GM12878 (cell line): ENCODE results near the gene ETS1. TPM values are rescaled to one million over a fixed set of nuclear protein-coding genes. Genes with fewer than 3 reads are reported as not detected.

Experiments
- ATAC-seq: fragments of 200-7000 bp; cut with Tn5 transposase; 3 replicates; pipeline ENCODE4 v1.9.1; 2020; ENCODE audit warnings: mild to moderate bottlenecking, moderate library complexity
- BruUV-seq: library from RNA; stranded (reverse); fragments of 400-500 nt; replicated peaks from 2 replicates; lab custom pipeline; 2021; lab: Mats Ljungman, UMichigan
- CTCF ChIA-PET: fragments of 300-600 bp; sonication (Branson Sonifier 250); formaldehyde crosslinking; extraction: SDS; loops from one replicate; lab custom pipeline; 2021; ENCODE audit warnings: inconsistent platforms; lab: Yijun Ruan, JAX
- POLR2A ChIA-PET: fragments of 350-600 bp; formaldehyde crosslinking; extraction: SDS; loops from one replicate; lab custom pipeline; 2021; ENCODE audit warnings: inconsistent platforms; lab: Charles Lee
- RAD21 ChIA-PET: fragments of 300-600 bp; sonication (Branson Sonifier 250); formaldehyde crosslinking; loops from one replicate; lab custom pipeline; 2023; ENCODE audit warnings: antibody characterized with exemption; ENCODE audit not compliant: unreplicated experiment; lab: Charles Lee
- SMC1A ChIA-PET: fragments of 300-600 bp; sonication (Branson Sonifier 250); formaldehyde crosslinking; loops from one replicate; lab custom pipeline; 2023; ENCODE audit not compliant: unreplicated experiment, uncharacterized antibody; lab: Charles Lee
- DNase-seq: peaks from one replicate; pipeline ENCODE4 v3.0.0-alpha.2; 2011; ENCODE audit warnings: low read depth, low spot score
- FAIRE-seq: peaks from 3 replicates; lab custom pipeline; 2011; peaks lifted over from hg19 to GRCh38; lab: Jason Lieb, UNC
- H2AFZ ChIP-seq: 2 replicates; pipeline ENCODE4 v1.6.0; 2011; ENCODE audit warnings: low read depth, low read length, control low read depth; ENCODE audit not compliant: control insufficient read depth
- H3K27ac ChIP-seq: 2 replicates; pipeline ENCODE4 v1.5.1; 2011; ENCODE audit warnings: control low read depth; ENCODE audit not compliant: control insufficient read depth, insufficient read depth
- H3K27me3 ChIP-seq, 2 experiments: replicated peaks in 1 of 2; 2 replicates each; pipeline versions ENCODE4 v1.6.0 to v1.6.1; 2011; ENCODE audit warnings: low read length in 1 of 2; ENCODE audit not compliant: control insufficient read depth in 2 of 2, insufficient read depth in 2 of 2
- H3K36me3 ChIP-seq, 2 experiments: 2 replicates each; pipeline ENCODE4 v1.5.1; 2011; ENCODE audit warnings: low read length in 1 of 2; ENCODE audit not compliant: control insufficient read depth in 2 of 2, insufficient read depth in 2 of 2
- H3K4me1 ChIP-seq: 2 replicates; pipeline ENCODE4 v1.6.1; 2011; ENCODE audit warnings: mild to moderate bottlenecking, low read length, moderate library complexity, mixed read lengths; ENCODE audit not compliant: control insufficient read depth, insufficient read depth
- H3K4me2 ChIP-seq: 2 replicates; pipeline ENCODE4 v1.6.0; 2011; ENCODE audit warnings: control low read depth; ENCODE audit not compliant: control insufficient read depth, insufficient read depth
- H3K4me3 ChIP-seq: fragments of 200-600 bp; sonication (generic); 2 replicates; pipeline ENCODE4 v1.5.1; 2016
- H3K79me2 ChIP-seq: 2 replicates; pipeline ENCODE4 v1.6.0; 2011; ENCODE audit warnings: low read length; ENCODE audit not compliant: control insufficient read depth, insufficient read depth
- H3K9ac ChIP-seq: 2 replicates; pipeline ENCODE4 v1.8.0; 2011; ENCODE audit warnings: low read length, control low read depth, mixed read lengths; ENCODE audit not compliant: control insufficient read depth, insufficient read depth
- H3K9me3 ChIP-seq: replicated peaks from 3 replicates; pipeline ENCODE4 v1.5.1; 2011; ENCODE audit warnings: mild to moderate bottlenecking, low read length; ENCODE audit not compliant: control insufficient read depth, insufficient read depth
- H4K20me1 ChIP-seq: 2 replicates; pipeline ENCODE4 v1.6.0; 2011; ENCODE audit not compliant: control insufficient read depth, insufficient read depth
- CHD2 ChIP-seq: IDR thresholded peaks from 2 replicates; pipeline ENCODE4 v1.6.1; 2011; ENCODE audit warnings: low read depth, low read length, improper control_type of control experiment, borderline replicate concordance
- EGR1 ChIP-seq, 2 experiments: IDR thresholded peaks; 1 replicate in 1 of 2; 2 replicates in 1 of 2; pipeline ENCODE4 v1.6.1; 2011 to 2012; ENCODE audit warnings: low read depth in 2 of 2, low read length in 2 of 2, borderline replicate concordance in 1 of 2, mild to moderate bottlenecking in 1 of 2, moderate library complexity in 1 of 2
- KLF5 ChIP-seq: fragments of 450-650 bp; IDR thresholded peaks from 2 replicates; pipeline ENCODE4 v1.6.1; 2014; ENCODE audit warnings: mild to moderate bottlenecking; ENCODE audit not compliant: partially characterized antibody
- MTA3 ChIP-seq: IDR thresholded peaks from 2 replicates; pipeline ENCODE4 v1.6.1; 2012; ENCODE audit warnings: low read length, inconsistent platforms, borderline replicate concordance
- NFIC ChIP-seq: IDR thresholded peaks from 2 replicates; pipeline ENCODE4 v1.6.1; 2012; ENCODE audit warnings: low read depth, mild to moderate bottlenecking, inconsistent platforms, low read length, moderate library complexity
- NFYA ChIP-seq: IDR thresholded peaks from 2 replicates; pipeline ENCODE4 v1.6.1; 2011; ENCODE audit warnings: low read depth, mild to moderate bottlenecking, low read length, improper control_type of control experiment, borderline replicate concordance
- PAX8 ChIP-seq: fragments of 450-650 bp; IDR thresholded peaks from 2 replicates; pipeline ENCODE4 v1.6.1; 2017; ENCODE audit warnings: mild to moderate bottlenecking, moderate library complexity
- RAD51 ChIP-seq: fragments of 450-650 bp; IDR thresholded peaks from 2 replicates; pipeline ENCODE4 v1.6.1; 2016; ENCODE audit warnings: moderate library complexity, mild to moderate bottlenecking, inconsistent platforms
- RUNX3 ChIP-seq: IDR thresholded peaks from 2 replicates; pipeline ENCODE4 v1.6.1; 2012; ENCODE audit warnings: low read length, inconsistent platforms
- SMC3 ChIP-seq: IDR thresholded peaks from 2 replicates; pipeline ENCODE4 v1.6.1; 2011; ENCODE audit warnings: low read length, improper control_type of control experiment, borderline replicate concordance
- ZNF217 ChIP-seq: fragments of 450-650 bp; IDR thresholded peaks from 2 replicates; pipeline ENCODE4 v1.6.1; 2017; ENCODE audit warnings: antibody characterized with exemption, mild to moderate bottlenecking
- ZNF24 ChIP-seq: fragments of 450-650 bp; IDR thresholded peaks from 2 replicates; pipeline ENCODE4 v1.6.1; 2017; ENCODE audit warnings: antibody characterized with exemption, mild to moderate bottlenecking
- WGBS: methylation state at CpG from one replicate; pipeline ENCODE4 v1.1.6; 2016; ENCODE audit warnings: low lambda C conversion rate; ENCODE audit not compliant: insufficient replicate concordance, insufficient coverage; ENCODE audit errors: missing lambda C conversion rate; 5-methylcytosine and 5-hydroxymethylcytosine counted together
- in situ Hi-C: fragments of 300-500 bp; cut with MboI; formaldehyde crosslinking; loops from 9 replicates; pipeline ENCODE4 v1.14.3; 2018; ENCODE audit warnings: mixed read lengths
- intact Hi-C: fragments of 100-400 bp; cut with micrococcal nuclease; formaldehyde crosslinking; loops from one replicate; pipeline ENCODE4 v1.14.2; 2022; ENCODE audit not compliant: unreplicated experiment
- polyA plus RNA-seq, 11 experiments: library from polyadenylated mRNA; depleted of rRNA in 4 of 11; unstranded in 6 of 11; stranded (reverse) in 5 of 11; fragments of >200 nt; fragmentation: Nextera tagmentation in 4 of 11; fragmentation: Illumina TruSeq in 1 of 11; extraction: Ambion mirVana in 4 of 11; extraction: Trizol in 1 of 11; gene quantifications; 1 replicate in 1 of 11; 2 replicates in 10 of 11; pipeline versions ENCODE4 v1.2.1 to v1.2.3, GENCODE V29; 2011 to 2016; ENCODE audit warnings: inconsistent platforms in 2 of 11, missing spikeins in 2 of 11, low read depth in 1 of 11
- total RNA-seq, 4 experiments: library from RNA; depleted of rRNA in 3 of 4; stranded (reverse); fragments of >200 nt in 3 of 4; fragmentation: Illumina TruSeq in 1 of 4; extraction: Trizol in 1 of 4; gene quantifications; 2 replicates each; pipeline versions ENCODE4 v1.2.1 to v1.2.3, GENCODE V29; 2013 to 2021
- TF ChIP-seq, protein P1 (sequence below): IDR thresholded peaks from 2 replicates; pipeline ENCODE4 v1.6.1; 2012; ENCODE audit warnings: improper control_type of control experiment, low read depth, low read length; ENCODE audit not compliant: insufficient replicate concordance
- TF ChIP-seq, protein P2 (sequence below): IDR thresholded peaks from 2 replicates; pipeline ENCODE4 v1.6.1; 2011; ENCODE audit warnings: borderline replicate concordance, low read depth, mild to moderate bottlenecking, moderate library complexity, low read length; ENCODE audit not compliant: insufficient read depth, poor library complexity, severe bottlenecking
- TF ChIP-seq, protein P3 (sequence below): fragments of 450-650 bp; formaldehyde crosslinking; IDR thresholded peaks from 2 replicates; pipeline ENCODE4 v1.4.0; 2022; ENCODE audit warnings: mild to moderate bottlenecking, moderate library complexity

The ETS1 gene
- total and polyA plus RNA-seq, 10 of the 15 experiments (the other 5 are each of a cell fraction or from before 2014, with no cell fraction given) = 12.5 to 112 (median 55.5) TPM

DNA sequence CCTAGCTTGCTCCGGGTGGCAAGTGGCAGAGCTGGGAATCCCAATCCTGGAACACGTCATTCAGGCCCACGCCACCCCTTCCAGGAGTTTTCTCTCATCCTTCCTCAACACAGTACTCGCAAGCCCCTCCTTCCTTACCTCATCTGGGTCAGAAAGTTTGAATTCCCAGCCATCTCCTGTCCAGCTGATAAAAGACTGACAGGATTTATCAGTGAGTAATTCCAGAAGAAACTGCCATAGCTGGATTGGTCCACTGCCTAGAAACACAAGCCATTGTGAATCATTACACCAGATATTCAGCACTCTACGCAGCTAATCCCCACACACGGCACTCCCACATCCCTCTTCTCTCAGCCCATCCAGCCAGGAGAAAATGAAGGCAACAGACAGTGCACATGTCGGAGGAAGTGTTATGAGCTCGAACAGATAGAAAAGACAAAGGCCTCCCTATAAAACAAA lies 124.0 kb downstream of the ETS1 start:
- Histone ChIP-seq H3K4me3 (no peak overlapping the region), H3K4me1 (peaks cover 10% of the 10 kb centered on the region), H4K20me1 (no peaks in the 10 kb centered on the region), H3K4me2 (no peak overlapping the region), H3K27ac (no peak overlapping the region), H3K9me3 (no peaks in the 10 kb centered on the region), H3K79me2 (peaks cover 25% of the 10 kb centered on the region), H3K27me3 (no peaks in the 10 kb centered on the region), H2AFZ (no peak overlapping the region), H3K36me3 (peaks cover 29 to 72% of the 10 kb centered on the region in 2 experiments), H3K9ac (no peak overlapping the region)
- FAIRE-seq = no peak
- BruUV-seq = no TSS peak
- WGBS = 98% methylated on average over 8 of the region's 8 CpGs
- in situ Hi-C loops = loop anchor here (25.0 kb wide), 1 partner anchor 176 kb away; no protein-coding TSS in a partner anchor
- ChIA-PET CTCF (interaction anchor here (0.8 to 1.0 kb wide), 2 partner anchors 14 to 45 kb away, joined by 3 read pairs; no protein-coding TSS in a partner anchor), SMC1A (interaction anchor here (0.7 to 1.0 kb wide), 2 partner anchors 73 to 120 kb away, joined by 3 read pairs; no protein-coding TSS in a partner anchor), RAD21 (no interaction called here), POLR2A (no interaction called here)
- ATAC-seq = no peak
- intact Hi-C loops = no loop called here
- DNase-seq = no peak
- TF ChIP-seq KLF5 (no peak), NFYA (no peak), MTA3 (no peak), ZNF24 (no peak), NFIC (no peak), RAD51 (no peak), PAX8 (no peak), RUNX3 (no peak), CHD2 (no peak), EGR1 (IDR thresholded peaks at IDR 0.05; ENCODE audit: borderline replicate concordance in 1 of 2, low read depth in 2 of 2, low read length in 2 of 2) (no peak), ZNF217 (no peak), SMC3 (no peak)
- TF ChIP-seq, protein P1, sequence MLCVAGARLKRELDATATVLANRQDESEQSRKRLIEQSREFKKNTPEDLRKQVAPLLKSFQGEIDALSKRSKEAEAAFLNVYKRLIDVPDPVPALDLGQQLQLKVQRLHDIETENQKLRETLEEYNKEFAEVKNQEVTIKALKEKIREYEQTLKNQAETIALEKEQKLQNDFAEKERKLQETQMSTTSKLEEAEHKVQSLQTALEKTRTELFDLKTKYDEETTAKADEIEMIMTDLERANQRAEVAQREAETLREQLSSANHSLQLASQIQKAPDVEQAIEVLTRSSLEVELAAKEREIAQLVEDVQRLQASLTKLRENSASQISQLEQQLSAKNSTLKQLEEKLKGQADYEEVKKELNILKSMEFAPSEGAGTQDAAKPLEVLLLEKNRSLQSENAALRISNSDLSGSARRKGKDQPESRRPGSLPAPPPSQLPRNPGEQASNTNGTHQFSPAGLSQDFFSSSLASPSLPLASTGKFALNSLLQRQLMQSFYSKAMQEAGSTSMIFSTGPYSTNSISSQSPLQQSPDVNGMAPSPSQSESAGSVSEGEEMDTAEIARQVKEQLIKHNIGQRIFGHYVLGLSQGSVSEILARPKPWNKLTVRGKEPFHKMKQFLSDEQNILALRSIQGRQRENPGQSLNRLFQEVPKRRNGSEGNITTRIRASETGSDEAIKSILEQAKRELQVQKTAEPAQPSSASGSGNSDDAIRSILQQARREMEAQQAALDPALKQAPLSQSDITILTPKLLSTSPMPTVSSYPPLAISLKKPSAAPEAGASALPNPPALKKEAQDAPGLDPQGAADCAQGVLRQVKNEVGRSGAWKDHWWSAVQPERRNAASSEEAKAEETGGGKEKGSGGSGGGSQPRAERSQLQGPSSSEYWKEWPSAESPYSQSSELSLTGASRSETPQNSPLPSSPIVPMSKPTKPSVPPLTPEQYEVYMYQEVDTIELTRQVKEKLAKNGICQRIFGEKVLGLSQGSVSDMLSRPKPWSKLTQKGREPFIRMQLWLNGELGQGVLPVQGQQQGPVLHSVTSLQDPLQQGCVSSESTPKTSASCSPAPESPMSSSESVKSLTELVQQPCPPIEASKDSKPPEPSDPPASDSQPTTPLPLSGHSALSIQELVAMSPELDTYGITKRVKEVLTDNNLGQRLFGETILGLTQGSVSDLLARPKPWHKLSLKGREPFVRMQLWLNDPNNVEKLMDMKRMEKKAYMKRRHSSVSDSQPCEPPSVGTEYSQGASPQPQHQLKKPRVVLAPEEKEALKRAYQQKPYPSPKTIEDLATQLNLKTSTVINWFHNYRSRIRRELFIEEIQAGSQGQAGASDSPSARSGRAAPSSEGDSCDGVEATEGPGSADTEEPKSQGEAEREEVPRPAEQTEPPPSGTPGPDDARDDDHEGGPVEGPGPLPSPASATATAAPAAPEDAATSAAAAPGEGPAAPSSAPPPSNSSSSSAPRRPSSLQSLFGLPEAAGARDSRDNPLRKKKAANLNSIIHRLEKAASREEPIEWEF = no peak
- TF ChIP-seq, protein P2, sequence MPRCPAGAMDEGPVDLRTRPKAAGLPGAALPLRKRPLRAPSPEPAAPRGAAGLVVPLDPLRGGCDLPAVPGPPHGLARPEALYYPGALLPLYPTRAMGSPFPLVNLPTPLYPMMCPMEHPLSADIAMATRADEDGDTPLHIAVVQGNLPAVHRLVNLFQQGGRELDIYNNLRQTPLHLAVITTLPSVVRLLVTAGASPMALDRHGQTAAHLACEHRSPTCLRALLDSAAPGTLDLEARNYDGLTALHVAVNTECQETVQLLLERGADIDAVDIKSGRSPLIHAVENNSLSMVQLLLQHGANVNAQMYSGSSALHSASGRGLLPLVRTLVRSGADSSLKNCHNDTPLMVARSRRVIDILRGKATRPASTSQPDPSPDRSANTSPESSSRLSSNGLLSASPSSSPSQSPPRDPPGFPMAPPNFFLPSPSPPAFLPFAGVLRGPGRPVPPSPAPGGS = no peak
- TF ChIP-seq, protein P3, sequence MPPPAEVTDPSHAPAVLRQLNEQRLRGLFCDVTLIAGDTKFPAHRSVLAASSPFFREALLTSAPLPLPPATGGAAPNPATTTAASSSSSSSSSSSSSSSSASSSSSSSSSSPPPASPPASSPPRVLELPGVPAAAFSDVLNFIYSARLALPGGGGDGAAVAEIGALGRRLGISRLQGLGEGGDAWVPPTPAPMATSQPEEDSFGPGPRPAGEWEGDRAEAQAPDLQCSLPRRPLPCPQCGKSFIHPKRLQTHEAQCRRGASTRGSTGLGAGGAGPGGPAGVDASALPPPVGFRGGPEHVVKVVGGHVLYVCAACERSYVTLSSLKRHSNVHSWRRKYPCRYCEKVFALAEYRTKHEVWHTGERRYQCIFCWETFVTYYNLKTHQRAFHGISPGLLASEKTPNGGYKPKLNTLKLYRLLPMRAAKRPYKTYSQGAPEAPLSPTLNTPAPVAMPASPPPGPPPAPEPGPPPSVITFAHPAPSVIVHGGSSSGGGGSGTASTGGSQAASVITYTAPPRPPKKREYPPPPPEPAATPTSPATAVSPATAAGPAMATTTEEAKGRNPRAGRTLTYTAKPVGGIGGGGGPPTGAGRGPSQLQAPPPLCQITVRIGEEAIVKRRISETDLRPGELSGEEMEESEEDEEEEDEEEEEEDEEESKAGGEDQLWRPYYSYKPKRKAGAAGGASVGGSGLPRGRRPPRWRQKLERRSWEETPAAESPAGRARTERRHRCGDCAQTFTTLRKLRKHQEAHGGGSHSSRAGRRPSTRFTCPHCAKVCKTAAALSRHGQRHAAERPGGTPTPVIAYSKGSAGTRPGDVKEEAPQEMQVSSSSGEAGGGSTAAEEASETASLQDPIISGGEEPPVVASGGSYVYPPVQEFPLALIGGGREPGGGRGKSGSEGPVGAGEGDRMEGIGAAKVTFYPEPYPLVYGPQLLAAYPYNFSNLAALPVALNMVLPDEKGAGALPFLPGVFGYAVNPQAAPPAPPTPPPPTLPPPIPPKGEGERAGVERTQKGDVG (CRISPR knock-in tag) = no peak
